ENCODE measurements around the gene NNAT.

NNAT gene

GRCh38 chr20:37523911-37524700 is 3.1 kb downstream of the NNAT start:
- TF ChIP-seq EZH2 (IDR thresholded peaks at IDR 0.05; ENCODE audit: borderline replicate concordance, low read length) (no peak), CTCF (IDR thresholded peaks at IDR 0.05; ENCODE audit: low read length) (no peak)
- Histone ChIP-seq H3K9me2 (ENCODE audit: low read depth, low read length) (no peaks in the 10 kb centered on the region), H3K27ac (ENCODE audit: low read depth, low read length, poor library complexity, severe bottlenecking) (no peak overlapping the region), H3K36me3 (ENCODE audit: insufficient read depth, low read length) (0 out of 2 replicates have a peak, but pooled peaks cover 9% of the 10 kb centered on the region), H3K4me2 (ENCODE audit: low read length) (no peak overlapping the region), H4K20me1 (ENCODE audit: insufficient read depth, low read length) (no peaks in the 10 kb centered on the region; the same call in 1 of the 2 replicates), H3K4me1 (ENCODE audit: insufficient read depth, low read length, severe bottlenecking) (peaks cover 29% of the 10 kb centered on the region), H3K79me2 (ENCODE audit: insufficient read depth, low read length) (0 out of 2 replicates have a peak, but pooled peaks cover 8% of the 10 kb centered on the region), H3K27me3 (ENCODE audit: insufficient read depth, low read length) (no peaks in the 10 kb centered on the region), H3K9me3 (ENCODE audit: low read length) (no peaks in the 10 kb centered on the region), H2AFZ (ENCODE audit: low read length) (no peak overlapping the region), H3K9ac (ENCODE audit: low read length) (no peak overlapping the region), H3F3A (ENCODE audit: insufficient read depth, low read length) (no peaks in the 10 kb centered on the region), H3K4me3 (ENCODE audit: low read depth, low read length, poor library complexity, severe bottlenecking) (no peak overlapping the region)

GRCh38 chr20:37524859-37525708 is 4.0 kb downstream of the NNAT start:
- H2AFZ ChIP-seq (ENCODE audit: low read length) = no peak overlapping the region
- H3K27me3 ChIP-seq (ENCODE audit: insufficient read depth, low read length) = no peaks in the 10 kb centered on the region
- H3K79me2 ChIP-seq (ENCODE audit: insufficient read depth, low read length) = 0 out of 2 replicates have a peak, but pooled peaks cover 8% of the 10 kb centered on the region
- no peaks in the 10 kb centered on the region for H3K9me3 ChIP-seq (ENCODE audit: low read length)
- H3K36me3 ChIP-seq (ENCODE audit: insufficient read depth, low read length) = 0 out of 2 replicates have a peak, but pooled peaks cover 9% of the 10 kb centered on the region
- H3K4me2 ChIP-seq (ENCODE audit: low read length) = peak overlapping the region; percentile 86; the same call in 1 of the 2 replicates
- H3F3A ChIP-seq (ENCODE audit: insufficient read depth, low read length) = no peaks in the 10 kb centered on the region
- H3K4me1 ChIP-seq (ENCODE audit: insufficient read depth, low read length, severe bottlenecking) = peaks cover 29% of the 10 kb centered on the region
- H3K4me3 ChIP-seq (ENCODE audit: low read depth, low read length, poor library complexity, severe bottlenecking) = no peak overlapping the region
- H4K20me1 ChIP-seq (ENCODE audit: insufficient read depth, low read length) = no peaks in the 10 kb centered on the region; the same call in 1 of the 2 replicates
- no peak for TF ChIP-seq CTCF (IDR thresholded peaks at IDR 0.05; ENCODE audit: low read length)
- TF ChIP-seq EZH2 (IDR thresholded peaks at IDR 0.05; ENCODE audit: borderline replicate concordance, low read length) = no peak
- H3K9me2 ChIP-seq (ENCODE audit: low read depth, low read length) = no peaks in the 10 kb centered on the region
- H3K9ac ChIP-seq (ENCODE audit: low read length) = no peak overlapping the region; the same call in 1 of the 2 replicates
- no peak overlapping the region for H3K27ac ChIP-seq (ENCODE audit: low read depth, low read length, poor library complexity, severe bottlenecking)

- no peak for TF ChIP-seq CTCF (IDR thresholded peaks at IDR 0.05; ENCODE audit: low read length)
- TF ChIP-seq EZH2 (IDR thresholded peaks at IDR 0.05; ENCODE audit: borderline replicate concordance, low read length) = no peak
- 0 out of 2 replicates have a peak, but pooled peaks cover 7% of the 10 kb centered on the region for H3K36me3 ChIP-seq (ENCODE audit: insufficient read depth, low read length)
- no peaks in the 10 kb centered on the region for H3K9me2 ChIP-seq (ENCODE audit: low read depth, low read length)
- H3K4me2 ChIP-seq (ENCODE audit: low read length) = peak overlapping the region; percentile 86; the same call in 1 of the 2 replicates
- H3K79me2 ChIP-seq (ENCODE audit: insufficient read depth, low read length) = 0 out of 2 replicates have a peak, but pooled peaks cover 8% of the 10 kb centered on the region
- no peaks in the 10 kb centered on the region for H3K27me3 ChIP-seq (ENCODE audit: insufficient read depth, low read length)
- no peaks in the 10 kb centered on the region; the same call in 1 of the 2 replicates for H4K20me1 ChIP-seq (ENCODE audit: insufficient read depth, low read length)
- H2AFZ ChIP-seq (ENCODE audit: low read length) = no peak overlapping the region
- peak overlapping the region; percentile 97 for H3K4me3 ChIP-seq (ENCODE audit: low read depth, low read length, poor library complexity, severe bottlenecking)
- H3K27ac ChIP-seq (ENCODE audit: low read depth, low read length, poor library complexity, severe bottlenecking) = no peak overlapping the region
- H3K9me3 ChIP-seq (ENCODE audit: low read length) = no peaks in the 10 kb centered on the region
- no peaks in the 10 kb centered on the region for H3F3A ChIP-seq (ENCODE audit: insufficient read depth, low read length)
- H3K9ac ChIP-seq (ENCODE audit: low read length) = no peak overlapping the region; the same call in 1 of the 2 replicates
- H3K4me1 ChIP-seq (ENCODE audit: insufficient read depth, low read length, severe bottlenecking) = peaks cover 29% of the 10 kb centered on the region
Observed at GRCh38 chr20:37525810-37526209, 4.8 kb downstream of the NNAT start.

All from OCI-LY1 (cell line).